Measurements from ENCODE around the gene TMEM131.

- TF ChIP-seq EZH2 (IDR thresholded peaks at IDR 0.05) (no peak), CTCF (IDR thresholded peaks at IDR 0.05) (no peak)
These were observed 280.6 kb downstream of the TMEM131 start for GRCh38 chr2:97714950-97715652.
